Measurements from ENCODE around the gene CHRNA7.

The CHRNA7 gene

GRCh38 chr15:32036971-32037370, 6.7 kb downstream of the CHRNA7 start:
- H3K4me1 Mint-ChIP-seq (ENCODE audit: low read depth), result no peaks in the 10 kb centered on the region
- H3K9me3 Mint-ChIP-seq, result no peaks in the 10 kb centered on the region
- H3K27me3 Mint-ChIP-seq, result peaks cover 41% of the 10 kb centered on the region
- no peaks in the 10 kb centered on the region for H3K36me3 Mint-ChIP-seq (ENCODE audit: low read depth)
- no peak overlapping the region for H3K27ac Mint-ChIP-seq
- no peak overlapping the region for H3K4me3 Mint-ChIP-seq

- H3K36me3 Mint-ChIP-seq (ENCODE audit: low read depth), result no peaks in the 10 kb centered on the region
- no peak overlapping the region for H3K27ac Mint-ChIP-seq
- H3K27me3 Mint-ChIP-seq, result peaks cover 36% of the 10 kb centered on the region
- no peaks in the 10 kb centered on the region for H3K4me1 Mint-ChIP-seq (ENCODE audit: low read depth)
- H3K9me3 Mint-ChIP-seq, result no peaks in the 10 kb centered on the region
- H3K4me3 Mint-ChIP-seq, result no peak overlapping the region
Observed at GRCh38 chr15:32041294-32041693, 11.0 kb downstream of the CHRNA7 start.

- H3K36me3 Mint-ChIP-seq (ENCODE audit: low read depth), result no peaks in the 10 kb centered on the region
- no peak overlapping the region for H3K27ac Mint-ChIP-seq
- H3K27me3 Mint-ChIP-seq, result peaks cover 36% of the 10 kb centered on the region
- H3K4me1 Mint-ChIP-seq (ENCODE audit: low read depth), result no peaks in the 10 kb centered on the region
- H3K9me3 Mint-ChIP-seq, result no peaks in the 10 kb centered on the region
- no peak overlapping the region for H3K4me3 Mint-ChIP-seq
Observed at GRCh38 chr15:32042269-32042972, 12.1 kb downstream of the CHRNA7 start.

GRCh38 chr15:32053719-32054118, 23.4 kb downstream of the CHRNA7 start:
- H3K9me3 Mint-ChIP-seq, result no peaks in the 10 kb centered on the region
- no peaks in the 10 kb centered on the region for H3K36me3 Mint-ChIP-seq (ENCODE audit: low read depth)
- H3K27me3 Mint-ChIP-seq, result peaks cover 15% of the 10 kb centered on the region
- no peaks in the 10 kb centered on the region for H3K4me1 Mint-ChIP-seq (ENCODE audit: low read depth)
- H3K27ac Mint-ChIP-seq, result no peak overlapping the region
- H3K4me3 Mint-ChIP-seq, result no peak overlapping the region

GRCh38 chr15:32057876-32058425, 27.6 kb downstream of the CHRNA7 start:
- H3K4me3 Mint-ChIP-seq, result no peak overlapping the region
- H3K36me3 Mint-ChIP-seq (ENCODE audit: low read depth), result no peaks in the 10 kb centered on the region
- no peaks in the 10 kb centered on the region for H3K4me1 Mint-ChIP-seq (ENCODE audit: low read depth)
- no peaks in the 10 kb centered on the region for H3K9me3 Mint-ChIP-seq
- peaks cover 13% of the 10 kb centered on the region for H3K27me3 Mint-ChIP-seq
- no peak overlapping the region for H3K27ac Mint-ChIP-seq

GRCh38 chr15:32060706-32061105, 30.4 kb downstream of the CHRNA7 start:
- H3K36me3 Mint-ChIP-seq (ENCODE audit: low read depth), result no peaks in the 10 kb centered on the region
- peaks cover 21% of the 10 kb centered on the region for H3K27me3 Mint-ChIP-seq
- H3K4me3 Mint-ChIP-seq, result no peak overlapping the region
- H3K4me1 Mint-ChIP-seq (ENCODE audit: low read depth), result no peaks in the 10 kb centered on the region
- no peak overlapping the region for H3K27ac Mint-ChIP-seq
- H3K9me3 Mint-ChIP-seq, result peaks cover 5% of the 10 kb centered on the region

- peaks cover 11% of the 10 kb centered on the region for H3K27me3 Mint-ChIP-seq
- no peak overlapping the region for H3K4me3 Mint-ChIP-seq
- H3K36me3 Mint-ChIP-seq (ENCODE audit: low read depth), result peaks cover 4% of the 10 kb centered on the region
- peaks cover 33% of the 10 kb centered on the region for H3K9me3 Mint-ChIP-seq
- H3K4me1 Mint-ChIP-seq (ENCODE audit: low read depth), result no peaks in the 10 kb centered on the region
- no peak overlapping the region for H3K27ac Mint-ChIP-seq
Observed at GRCh38 chr15:32067115-32067514, 36.8 kb downstream of the CHRNA7 start.

GRCh38 chr15:32089851-32090359, 59.6 kb downstream of the CHRNA7 start:
- Mint-ChIP-seq H3K4me1 (ENCODE audit: low read depth) (no peaks in the 10 kb centered on the region), H3K9me3 (peaks cover 3% of the 10 kb centered on the region), H3K4me3 (no peak overlapping the region), H3K36me3 (ENCODE audit: low read depth) (no peaks in the 10 kb centered on the region), H3K27ac (no peak overlapping the region), H3K27me3 (no peaks in the 10 kb centered on the region)

- Mint-ChIP-seq H3K36me3 (ENCODE audit: low read depth) (no peaks in the 10 kb centered on the region), H3K27ac (no peak overlapping the region), H3K9me3 (peaks cover 3% of the 10 kb centered on the region), H3K27me3 (no peaks in the 10 kb centered on the region), H3K4me3 (no peak overlapping the region), H3K4me1 (ENCODE audit: low read depth) (no peaks in the 10 kb centered on the region)
Observed at GRCh38 chr15:32091505-32092380, 61.4 kb downstream of the CHRNA7 start.

- peaks cover 7% of the 10 kb centered on the region for H3K27me3 Mint-ChIP-seq
- no peaks in the 10 kb centered on the region for H3K9me3 Mint-ChIP-seq
- H3K4me3 Mint-ChIP-seq, result no peak overlapping the region
- no peaks in the 10 kb centered on the region for H3K4me1 Mint-ChIP-seq (ENCODE audit: low read depth)
- no peaks in the 10 kb centered on the region for H3K36me3 Mint-ChIP-seq (ENCODE audit: low read depth)
- H3K27ac Mint-ChIP-seq, result no peak overlapping the region
Observed at GRCh38 chr15:32096213-32096612, 65.9 kb downstream of the CHRNA7 start.

GRCh38 chr15:32096916-32097617, 66.8 kb downstream of the CHRNA7 start:
- Mint-ChIP-seq H3K36me3 (ENCODE audit: low read depth) (no peaks in the 10 kb centered on the region), H3K27me3 (peaks cover 7% of the 10 kb centered on the region), H3K9me3 (no peaks in the 10 kb centered on the region), H3K27ac (no peak overlapping the region), H3K4me3 (no peak overlapping the region), H3K4me1 (ENCODE audit: low read depth) (no peaks in the 10 kb centered on the region)

GRCh38 chr15:32098033-32098432, 67.7 kb downstream of the CHRNA7 start:
- H3K4me1 Mint-ChIP-seq (ENCODE audit: low read depth), result no peaks in the 10 kb centered on the region
- no peak overlapping the region for H3K4me3 Mint-ChIP-seq
- no peaks in the 10 kb centered on the region for H3K36me3 Mint-ChIP-seq (ENCODE audit: low read depth)
- H3K27me3 Mint-ChIP-seq, result peaks cover 7% of the 10 kb centered on the region
- H3K9me3 Mint-ChIP-seq, result no peaks in the 10 kb centered on the region
- no peak overlapping the region for H3K27ac Mint-ChIP-seq

GRCh38 chr15:32099097-32099785, 68.9 kb downstream of the CHRNA7 start:
- Mint-ChIP-seq H3K36me3 (ENCODE audit: low read depth) (no peaks in the 10 kb centered on the region), H3K4me1 (ENCODE audit: low read depth) (no peaks in the 10 kb centered on the region), H3K27ac (no peak overlapping the region), H3K9me3 (no peaks in the 10 kb centered on the region), H3K27me3 (peaks cover 7% of the 10 kb centered on the region), H3K4me3 (no peak overlapping the region)

GRCh38 chr15:32099956-32100684, 69.8 kb downstream of the CHRNA7 start:
- Mint-ChIP-seq H3K36me3 (ENCODE audit: low read depth) (no peaks in the 10 kb centered on the region), H3K4me1 (ENCODE audit: low read depth) (no peaks in the 10 kb centered on the region), H3K27ac (no peak overlapping the region), H3K27me3 (peaks cover 7% of the 10 kb centered on the region), H3K4me3 (no peak overlapping the region), H3K9me3 (no peaks in the 10 kb centered on the region)

All from stimulated activated naive CD8-positive, alpha-beta T cell treated with anti-CD3 and anti-CD28 coated beads, Interleukin-15, Interleukin-2, amounts not matched to agents 100 ng/mL and 50 ng/mL, for 24 hours (primary cell).